GM18505 (cell line): ENCODE data around the gene STON2.
"Not testable (repeated sequence)": the region's sequence is repeated elsewhere in the genome, so short reads cannot be mapped to it uniquely, and the experiment has no call there.

Source experiments
- ATAC-seq: cut with Tn5 transposase; IDR thresholded peaks from one replicate; pipeline ENCODE4 v1.9.1; 2021; ENCODE audit not compliant: unreplicated experiment
- POLR2A ChIP-seq: IDR thresholded peaks from 4 replicates; pipeline ENCODE4 v1.6.1; 2011; ENCODE audit warnings: borderline replicate concordance; ENCODE audit not compliant: insufficient read depth, insufficient read length; ENCODE audit errors: extremely low read depth

Gene STON2

DNA sequence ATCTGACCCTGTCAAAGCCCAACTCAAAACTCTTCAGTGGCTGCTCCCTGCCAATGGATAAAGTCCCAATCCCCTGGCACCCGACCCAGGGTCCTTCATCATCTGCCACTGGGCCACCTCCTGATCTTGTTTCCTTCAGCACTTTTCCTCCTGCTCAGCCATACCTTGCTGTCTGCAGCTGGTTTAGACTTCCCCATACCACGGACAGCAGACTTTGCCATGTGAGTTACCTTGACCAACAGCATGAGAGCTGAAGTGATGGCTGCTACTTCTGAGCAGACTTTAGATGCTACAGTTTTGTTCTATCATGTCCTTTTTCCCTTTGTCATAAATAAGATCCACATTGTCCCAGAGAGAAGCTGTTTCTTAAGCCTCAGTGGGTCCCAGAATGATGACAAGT is 33.3 kb upstream of the STON2 start:
- no peak for TF ChIP-seq POLR2A
- no peak for ATAC-seq

DNA sequence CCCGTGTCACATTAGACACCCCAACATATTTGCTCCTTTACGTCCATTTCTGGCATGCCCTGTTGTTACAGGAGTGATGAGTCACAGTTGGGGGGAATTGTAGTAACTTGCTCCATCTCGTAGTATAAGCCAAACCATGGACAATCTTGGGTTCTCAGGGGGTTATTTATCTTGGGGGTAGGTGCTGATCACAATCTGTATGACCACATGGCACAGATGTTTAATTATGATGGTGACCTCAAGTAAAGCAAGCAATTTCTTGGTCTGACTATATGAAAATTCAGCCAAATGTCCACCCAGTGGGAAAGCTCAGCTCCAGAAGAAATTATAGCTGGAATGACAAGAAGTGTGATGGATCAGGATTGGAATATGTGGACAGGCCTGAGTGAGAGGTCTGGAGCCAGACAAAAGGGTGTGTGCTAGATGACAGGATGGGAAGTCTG is 32.1 kb upstream of the STON2 start:
- no peak for TF ChIP-seq POLR2A
- ATAC-seq = no peak

DNA sequence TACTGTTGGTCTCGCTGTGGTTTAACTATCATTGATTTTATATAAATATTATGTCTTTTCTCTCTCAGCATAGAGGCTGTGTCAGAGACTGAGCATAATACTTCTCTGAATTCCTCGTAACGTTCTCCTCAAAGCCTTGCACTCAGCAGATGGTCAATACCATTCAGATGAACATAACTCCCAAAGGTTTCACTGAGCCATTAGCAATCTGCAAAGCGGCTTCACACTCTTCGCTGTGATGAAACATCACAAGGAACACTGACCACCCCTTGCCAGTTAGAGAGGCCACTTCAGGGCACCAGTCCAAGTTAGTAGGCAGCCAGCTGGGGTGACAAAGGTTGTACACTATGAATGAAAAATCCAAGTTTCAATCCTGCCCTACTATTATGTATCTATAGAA is 30.1 kb upstream of the STON2 start:
- no peak for ATAC-seq
- no peak for TF ChIP-seq POLR2A

DNA sequence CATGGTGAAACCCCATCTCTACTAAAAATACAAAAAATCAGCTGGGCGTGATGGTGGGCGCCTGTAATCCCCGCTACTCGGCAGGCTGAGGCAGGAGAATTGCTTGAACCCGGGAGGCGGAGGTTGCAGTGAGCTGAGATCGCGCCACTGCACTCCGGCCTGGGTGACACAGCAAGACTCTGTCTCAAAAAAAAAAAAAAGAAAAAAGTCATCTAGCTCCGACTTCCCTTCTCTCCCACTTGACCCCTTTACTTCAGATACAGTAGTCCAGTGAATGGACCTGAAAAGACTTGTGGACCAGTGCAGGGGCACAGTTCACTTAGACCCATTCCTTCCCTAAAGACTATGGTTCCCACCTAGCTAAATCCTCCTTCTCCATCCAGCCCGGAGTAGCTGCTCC is 29.6 kb upstream of the STON2 start:
- not testable (repeated sequence) for ATAC-seq

DNA sequence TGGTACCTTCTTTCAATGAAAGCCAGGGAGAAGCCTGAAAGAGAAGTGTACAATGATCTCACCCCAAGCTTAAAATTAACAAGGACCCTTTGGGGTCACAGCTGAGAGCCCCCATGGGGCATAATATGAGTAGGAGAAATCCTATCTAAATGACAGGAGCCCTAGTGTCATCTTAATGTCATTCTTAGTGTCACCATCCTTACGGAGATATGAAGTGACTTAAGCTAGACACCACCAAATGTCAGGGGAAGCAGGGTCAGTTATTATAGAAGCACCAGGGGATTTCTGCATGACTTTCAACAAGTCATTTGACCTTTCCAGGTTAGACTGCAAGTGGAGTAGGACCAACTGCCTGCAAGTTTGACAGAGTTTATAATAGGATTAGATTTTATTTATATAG is 28.9 kb upstream of the STON2 start:
- no peak for TF ChIP-seq POLR2A
- no peak for ATAC-seq

DNA sequence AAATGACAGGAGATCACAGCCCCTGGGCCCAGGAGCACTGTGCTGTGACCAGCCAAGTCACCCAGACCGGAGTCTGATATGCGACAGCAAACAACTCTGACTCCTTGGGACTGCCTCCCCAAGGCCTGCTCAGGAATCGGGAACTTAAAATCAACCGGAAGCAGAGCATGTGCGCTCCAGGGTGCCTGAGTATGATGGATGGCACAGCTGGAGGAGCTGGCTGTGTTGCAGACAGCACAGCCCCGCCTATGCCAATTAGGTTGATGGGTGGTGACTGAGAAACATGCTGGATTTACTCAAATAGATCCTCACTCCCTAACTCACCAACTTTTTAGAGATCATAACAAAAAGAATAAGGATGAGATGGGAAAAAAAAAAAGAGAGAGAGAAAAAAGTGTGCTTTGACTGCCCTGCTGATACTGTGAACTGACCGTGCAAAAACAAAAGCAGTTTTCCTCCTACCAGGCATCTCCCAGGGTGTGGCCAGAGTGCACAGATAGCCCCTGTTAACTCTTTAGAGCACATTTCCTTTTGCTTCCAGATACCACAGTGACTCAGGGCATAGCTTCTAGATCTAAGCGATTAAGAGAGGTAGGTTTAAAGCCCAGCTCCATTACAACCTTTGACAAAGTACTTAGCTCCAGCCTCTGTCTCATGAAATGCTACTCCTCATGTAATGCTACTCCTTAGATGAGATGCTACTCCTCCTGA is 27.4 kb upstream of the STON2 start:
- ATAC-seq = no peak
- TF ChIP-seq POLR2A = no peak

DNA sequence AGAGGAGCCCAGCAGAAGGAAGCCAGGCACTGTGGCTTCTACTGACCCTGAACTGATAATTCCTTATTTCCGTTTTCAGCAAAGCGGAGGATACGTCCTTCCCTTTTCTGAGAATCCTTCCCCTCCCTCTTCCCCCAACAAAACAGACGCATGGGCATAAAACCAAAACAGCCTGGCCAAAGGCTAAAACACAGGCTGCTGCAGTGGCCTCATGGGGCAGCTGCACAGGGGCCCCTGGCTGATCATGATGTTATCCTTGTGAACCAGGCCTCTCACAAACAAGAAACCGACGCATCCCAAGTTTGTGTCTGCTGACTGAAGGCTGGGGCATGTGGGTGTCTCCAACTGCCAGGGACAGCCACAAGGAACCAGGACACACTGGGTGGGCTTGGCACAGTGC is 23.4 kb upstream of the STON2 start:
- TF ChIP-seq POLR2A = no peak
- no peak for ATAC-seq

DNA sequence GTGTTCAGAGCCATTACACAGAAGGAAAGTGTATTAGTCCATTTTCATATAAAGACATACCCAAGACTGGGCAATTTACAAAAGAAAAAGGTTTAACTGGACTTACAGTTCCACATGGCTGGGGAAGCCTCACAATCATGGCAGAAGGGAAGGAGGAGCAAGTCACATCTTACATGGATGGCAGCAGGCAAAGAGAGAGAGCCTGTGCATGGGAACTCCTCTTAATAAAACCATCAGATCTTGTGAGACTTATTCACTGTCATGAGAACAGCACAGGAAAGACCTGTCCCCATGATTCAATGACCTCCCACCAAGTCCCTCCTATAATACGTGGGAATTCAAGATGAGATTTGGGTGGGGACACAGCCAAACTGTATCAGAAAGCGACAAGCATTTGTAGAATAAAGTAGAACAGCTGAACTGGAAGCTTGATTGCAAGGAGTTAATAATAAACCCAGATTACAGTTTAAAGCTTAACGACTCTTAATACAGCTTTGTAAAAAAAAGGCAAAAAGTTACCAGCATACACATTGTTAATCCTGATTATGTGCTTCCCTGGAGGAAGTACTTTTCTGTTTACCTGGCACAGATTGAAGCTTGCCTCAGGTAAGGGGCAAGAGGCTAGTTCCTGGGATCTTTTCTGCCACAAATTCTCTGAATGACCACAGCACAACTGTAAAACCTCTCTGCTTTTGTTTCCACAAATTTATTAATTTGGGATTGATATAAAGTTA is 18.1 kb upstream of the STON2 start:
- no peak for TF ChIP-seq POLR2A
- no peak for ATAC-seq

DNA sequence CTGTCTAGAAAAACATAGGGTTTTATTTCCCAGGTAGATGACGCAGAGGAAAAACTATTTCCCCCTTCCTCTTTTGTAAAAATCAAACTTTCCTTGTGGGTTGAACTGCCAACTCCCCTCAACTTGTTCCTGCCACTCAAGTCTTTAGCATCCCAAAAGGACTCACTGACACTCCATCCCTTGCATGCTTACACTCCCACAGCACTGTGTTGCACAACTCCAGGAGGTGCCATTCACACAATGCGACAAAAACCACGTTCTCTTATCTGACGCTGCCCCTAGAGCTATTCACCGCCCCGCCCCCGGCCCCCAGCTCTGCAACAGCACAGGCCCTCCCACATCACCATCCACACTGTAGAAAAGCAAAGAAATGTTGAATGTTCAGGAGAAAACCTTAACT is 16.9 kb upstream of the STON2 start:
- ATAC-seq = no peak
- TF ChIP-seq POLR2A = no peak

DNA sequence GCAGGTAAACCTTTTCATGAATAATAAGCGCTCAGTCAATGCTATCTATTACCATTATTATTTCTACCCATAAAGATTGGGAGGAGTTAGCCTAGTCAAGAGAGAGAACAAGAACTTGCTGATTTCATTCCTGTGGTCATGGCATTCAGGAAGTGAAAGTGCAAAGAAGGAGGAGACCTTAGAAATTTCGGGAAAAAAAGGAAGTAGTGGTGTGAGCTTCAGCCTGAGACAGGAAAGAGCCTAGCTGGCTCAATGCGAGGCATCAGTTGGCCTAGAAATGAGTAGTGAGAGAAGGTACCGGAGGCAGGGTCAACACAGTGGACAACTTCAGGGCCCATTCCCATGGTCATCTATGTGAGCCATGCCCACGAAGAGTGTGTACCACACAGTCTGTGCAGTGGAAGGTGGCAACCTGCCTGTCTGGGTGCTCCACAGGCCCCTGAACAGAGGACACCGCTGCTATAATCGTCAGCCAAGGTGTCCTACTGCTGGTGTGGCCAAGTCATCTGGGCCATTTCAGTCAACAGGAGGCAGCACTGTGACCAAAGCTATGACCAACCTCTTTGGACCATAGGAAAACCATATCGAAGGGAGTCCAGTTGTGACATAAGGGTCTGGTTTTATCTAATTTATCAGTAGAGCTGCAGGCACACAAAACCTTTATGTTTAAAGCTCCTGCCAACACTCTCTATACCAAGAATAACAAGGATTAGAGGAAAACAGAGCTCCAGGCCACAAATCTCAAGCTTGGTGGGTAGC is 16.2 kb upstream of the STON2 start:
- ATAC-seq = no peak
- TF ChIP-seq POLR2A = no peak

DNA sequence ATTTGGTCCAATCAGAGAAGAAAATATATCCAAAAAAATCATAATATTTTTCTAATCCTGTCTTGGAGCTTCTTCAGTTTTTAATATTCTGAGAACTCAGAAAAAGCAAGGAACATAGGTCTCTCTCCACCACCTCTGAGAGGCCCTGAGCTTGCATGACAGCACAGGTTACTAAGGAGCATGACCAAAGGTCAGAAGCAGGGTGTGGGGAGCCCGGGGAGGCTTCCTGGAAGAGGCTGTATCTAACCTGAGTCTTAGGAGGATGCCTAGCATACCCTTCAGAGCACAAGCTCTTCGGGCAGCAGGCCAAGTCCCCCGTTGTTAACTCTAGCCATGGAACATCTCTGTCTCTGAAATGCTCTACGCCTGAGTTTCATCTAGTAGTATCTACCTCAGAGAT is 15.7 kb upstream of the STON2 start:
- TF ChIP-seq POLR2A = no peak
- no peak for ATAC-seq

DNA sequence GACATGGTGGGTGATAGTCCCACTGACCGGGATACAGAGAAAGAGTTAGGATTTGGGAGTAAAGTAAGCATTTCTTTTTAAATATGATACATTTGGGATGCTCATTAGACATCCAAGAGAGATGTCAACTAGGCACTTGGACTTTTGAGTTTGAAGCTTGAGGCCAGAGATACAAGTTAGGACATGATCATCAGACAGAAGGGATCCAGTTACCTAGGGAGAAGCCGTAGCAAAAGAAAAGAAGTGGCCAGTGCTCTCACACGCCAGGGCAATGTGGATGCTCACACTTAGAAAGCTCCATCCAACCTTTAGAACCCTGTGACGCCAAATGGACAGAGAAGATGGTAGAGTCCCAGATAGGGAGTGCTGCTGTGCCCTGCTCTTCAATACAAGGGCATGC is 14.0 kb upstream of the STON2 start:
- TF ChIP-seq POLR2A = no peak
- ATAC-seq = no peak

DNA sequence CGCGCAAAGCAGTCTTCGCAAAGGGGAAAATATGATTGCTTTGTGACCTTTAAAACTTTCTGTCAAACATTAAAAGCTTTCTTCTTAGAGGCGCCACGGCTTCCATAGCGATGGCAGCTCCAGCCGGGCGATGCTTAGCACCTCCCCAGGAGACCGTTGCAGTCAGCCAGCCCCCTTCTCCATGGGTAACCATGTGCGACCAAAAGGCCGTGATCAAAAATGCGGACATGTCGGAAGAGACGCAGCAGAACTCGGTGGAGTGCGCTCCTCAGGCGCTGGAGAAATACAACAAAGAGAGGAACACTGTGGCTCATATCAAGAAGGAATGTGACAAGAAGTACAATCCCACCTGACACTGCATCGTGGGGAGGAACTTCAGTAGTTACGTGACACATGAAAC is 12.7 kb upstream of the STON2 start:
- no peak for ATAC-seq
- TF ChIP-seq POLR2A = no peak

DNA sequence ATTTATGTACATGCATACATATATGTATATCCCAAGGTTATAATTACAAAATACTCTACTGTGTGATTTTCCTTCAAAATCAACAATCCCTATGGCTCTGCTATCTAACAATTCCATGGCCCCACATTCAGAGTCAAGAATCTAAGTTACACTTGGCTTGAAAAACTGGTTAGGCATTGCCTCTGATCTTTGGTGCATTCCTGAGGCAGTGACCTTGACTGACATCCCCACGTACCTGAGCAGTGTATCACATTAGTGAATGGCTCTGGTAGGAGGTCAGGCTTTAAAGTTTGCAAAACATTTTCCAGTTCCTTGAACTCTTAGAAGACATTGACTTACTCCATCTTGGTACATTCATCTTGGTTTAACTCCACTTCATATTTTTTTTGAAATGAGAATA is 8.5 kb upstream of the STON2 start:
- ATAC-seq = no peak
- no peak for TF ChIP-seq POLR2A

DNA sequence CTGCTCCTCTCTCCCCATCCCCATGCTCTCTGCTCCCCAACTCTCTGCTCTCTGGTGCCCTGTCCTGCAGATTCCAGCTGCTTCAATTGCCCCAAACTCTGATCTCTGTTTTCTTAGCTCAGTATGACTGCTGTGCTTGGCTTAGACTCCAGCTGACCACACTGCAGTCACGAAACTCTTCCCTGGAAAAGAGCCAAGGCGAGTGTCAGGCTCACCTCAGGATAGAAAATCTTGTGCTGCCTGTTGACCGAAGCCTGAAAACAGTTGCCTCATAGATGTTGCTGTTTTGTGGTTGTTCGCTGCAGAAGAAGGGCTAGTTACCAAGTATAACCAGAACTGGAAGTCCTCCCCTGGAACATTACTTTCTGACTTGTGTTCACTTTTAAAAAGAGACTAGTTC is 6.7 kb upstream of the STON2 start:
- no peak for ATAC-seq
- no peak for TF ChIP-seq POLR2A

DNA sequence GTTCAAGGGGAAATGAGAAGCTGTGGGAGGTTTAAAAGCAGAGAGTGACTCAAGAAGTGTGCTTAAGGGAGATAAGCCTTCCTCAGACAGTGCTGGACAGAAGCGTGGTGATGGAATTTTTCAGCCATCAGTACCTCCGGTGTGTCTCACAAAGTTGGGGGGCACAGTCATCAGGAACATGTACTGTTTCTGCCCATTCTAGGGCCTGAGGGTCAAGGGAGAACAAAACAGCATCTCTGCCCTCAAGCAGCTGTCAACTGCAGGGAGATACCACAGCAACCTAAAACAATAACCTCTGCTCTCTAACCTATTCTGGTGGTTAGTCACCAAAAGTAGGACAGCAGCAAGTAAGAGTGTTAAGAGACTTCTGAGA is 2.0 kb upstream of the STON2 start:
- no peak for TF ChIP-seq POLR2A
- no peak for ATAC-seq
